ENCODE data around the gene GPR160. TPM values are rescaled to one million over a fixed set of nuclear protein-coding genes. Genes with fewer than 3 reads are reported as not detected.

The GPR160 gene
- total and polyA plus RNA-seq, 2 of the 13 experiments (the other 11 are each of a cell fraction or from before 2014, with no cell fraction given), result 12.1 to 23.2 TPM

DNA sequence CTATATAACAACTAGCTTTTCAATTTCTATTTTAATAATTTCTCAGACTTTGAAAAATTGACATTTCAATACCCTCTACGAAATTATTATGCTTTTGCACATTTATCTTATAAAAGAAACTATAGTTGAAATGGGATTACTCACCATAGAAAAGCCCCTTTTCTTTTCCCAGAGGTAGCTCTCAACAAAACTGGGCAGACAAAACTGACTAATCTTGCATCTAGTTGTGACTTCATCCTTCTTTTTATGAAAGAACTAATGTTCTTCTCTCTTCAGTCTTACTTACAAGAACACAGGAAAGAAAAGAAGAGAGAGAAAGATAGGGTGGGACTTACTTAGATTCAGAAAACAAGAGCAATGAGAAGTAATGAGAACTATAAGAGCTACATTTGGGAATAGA, 61.0 kb downstream of the GPR160 start:
- intact Hi-C loops (cut with micrococcal nuclease; ENCODE audit: unreplicated experiment) (no loop called here), in situ Hi-C loops (cut with HindIII; ENCODE audit: extremely low pct_ligation_motif_present, low pct_unique_long_range_greater_than_20kb) (no loop called here)
- H3K4me1 ChIP-seq (ENCODE audit: insufficient read depth, low read length), result no peaks in the 10 kb centered on the region
- H3K27me3 ChIP-seq (ENCODE audit: control insufficient read depth in 1 of 2, insufficient read depth in 2 of 2, low read length in 2 of 2), result no peaks in the 10 kb centered on the region; a peak in 1 of 5 replicates
- H3K79me2 ChIP-seq (ENCODE audit: insufficient read depth, low read length), result no peaks in the 10 kb centered on the region
- no peaks in the 10 kb centered on the region for H4K20me1 ChIP-seq (ENCODE audit: insufficient read depth, low read length)
- H3K9ac ChIP-seq (ENCODE audit: insufficient read depth, low read depth, low read length), result no peak overlapping the region
- ATAC-seq (no peak), FAIRE-seq (no peak), DNase-seq (ENCODE audit: low spot score) (no peak)
- ChIA-PET POLR2A (no interaction called here), CTCF (ENCODE audit: low intra/inter-chr PET ratio, low total read pairs) (no interaction called here)
- H3K4me2 ChIP-seq (ENCODE audit: low read depth, low read length), result no peak overlapping the region
- TF ChIP-seq, protein P1, sequence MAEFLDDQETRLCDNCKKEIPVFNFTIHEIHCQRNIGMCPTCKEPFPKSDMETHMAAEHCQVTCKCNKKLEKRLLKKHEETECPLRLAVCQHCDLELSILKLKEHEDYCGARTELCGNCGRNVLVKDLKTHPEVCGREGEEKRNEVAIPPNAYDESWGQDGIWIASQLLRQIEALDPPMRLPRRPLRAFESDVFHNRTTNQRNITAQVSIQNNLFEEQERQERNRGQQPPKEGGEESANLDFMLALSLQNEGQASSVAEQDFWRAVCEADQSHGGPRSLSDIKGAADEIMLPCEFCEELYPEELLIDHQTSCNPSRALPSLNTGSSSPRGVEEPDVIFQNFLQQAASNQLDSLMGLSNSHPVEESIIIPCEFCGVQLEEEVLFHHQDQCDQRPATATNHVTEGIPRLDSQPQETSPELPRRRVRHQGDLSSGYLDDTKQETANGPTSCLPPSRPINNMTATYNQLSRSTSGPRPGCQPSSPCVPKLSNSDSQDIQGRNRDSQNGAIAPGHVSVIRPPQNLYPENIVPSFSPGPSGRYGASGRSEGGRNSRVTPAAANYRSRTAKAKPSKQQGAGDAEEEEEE (CRISPR knock-in tag; IDR thresholded peaks at IDR 0.05; ENCODE audit: borderline replicate concordance), result no peak
- TF ChIP-seq ZNF160 (CRISPR knock-in tag; IDR thresholded peaks at IDR 0.05), result no peak
- no peak for TF ChIP-seq RARG (CRISPR knock-in tag; IDR thresholded peaks at IDR 0.05; ENCODE audit: low read depth)
- TF ChIP-seq, protein P2, sequence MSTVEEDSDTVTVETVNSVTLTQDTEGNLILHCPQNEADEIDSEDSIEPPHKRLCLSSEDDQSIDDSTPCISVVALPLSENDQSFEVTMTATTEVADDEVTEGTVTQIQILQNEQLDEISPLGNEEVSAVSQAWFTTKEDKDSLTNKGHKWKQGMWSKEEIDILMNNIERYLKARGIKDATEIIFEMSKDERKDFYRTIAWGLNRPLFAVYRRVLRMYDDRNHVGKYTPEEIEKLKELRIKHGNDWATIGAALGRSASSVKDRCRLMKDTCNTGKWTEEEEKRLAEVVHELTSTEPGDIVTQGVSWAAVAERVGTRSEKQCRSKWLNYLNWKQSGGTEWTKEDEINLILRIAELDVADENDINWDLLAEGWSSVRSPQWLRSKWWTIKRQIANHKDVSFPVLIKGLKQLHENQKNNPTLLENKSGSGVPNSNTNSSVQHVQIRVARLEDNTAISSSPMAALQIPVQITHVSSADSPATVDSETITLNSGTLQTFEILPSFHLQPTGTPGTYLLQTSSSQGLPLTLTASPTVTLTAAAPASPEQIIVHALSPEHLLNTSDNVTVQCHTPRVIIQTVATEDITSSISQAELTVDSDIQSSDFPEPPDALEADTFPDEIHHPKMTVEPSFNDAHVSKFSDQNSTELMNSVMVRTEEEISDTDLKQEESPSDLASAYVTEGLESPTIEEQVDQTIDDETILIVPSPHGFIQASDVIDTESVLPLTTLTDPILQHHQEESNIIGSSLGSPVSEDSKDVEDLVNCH (CRISPR knock-in tag; IDR thresholded peaks at IDR 0.05), result no peak
- TF ChIP-seq ZFX (CRISPR knock-in tag; IDR thresholded peaks at IDR 0.05; ENCODE audit: low read depth), result no peak
- TF ChIP-seq TMF1 (CRISPR knock-in tag; IDR thresholded peaks at IDR 0.05; ENCODE audit: low read depth), result no peak
- no peak for TF ChIP-seq ATAD3A (CRISPR knock-in tag; IDR thresholded peaks at IDR 0.05)
- TF ChIP-seq TEAD2 (CRISPR knock-in tag; IDR thresholded peaks at IDR 0.05), result no peak
- TF ChIP-seq MEIS2 (CRISPR knock-in tag; IDR thresholded peaks at IDR 0.05), result no peak
- TF ChIP-seq MED13 (CRISPR knock-in tag; IDR thresholded peaks at IDR 0.05), result no peak
- TF ChIP-seq RAD51 (IDR thresholded peaks at IDR 0.05; ENCODE audit: borderline replicate concordance), result no peak
- WGBS (ENCODE audit: low lambda C conversion rate), result 91% methylated on average over 1 of the region's 1 CpG
- peaks cover 10 to 67% of the 10 kb centered on the region in 2 experiments for H3K36me3 ChIP-seq (replicated peaks in 1 of 2; ENCODE audit: control insufficient read depth in 1 of 2, insufficient read depth in 2 of 2, low read length in 2 of 2)
- no peak overlapping the region for H2AFZ ChIP-seq (ENCODE audit: low read length)
- no TSS peak for BruUV-seq (replicated peaks)
- no peak overlapping the region for H3K4me3 ChIP-seq (replicated peaks in 1 of 3; ENCODE audit: insufficient read depth in 1 of 3, low read depth in 2 of 3, low read length in 3 of 3)
- H3K9me3 ChIP-seq (ENCODE audit: low read length), result no peaks in the 10 kb centered on the region
- no peak overlapping the region for H3K27ac ChIP-seq (ENCODE audit: extremely low read length, insufficient read depth, low read length)
